Naive thymus-derived CD8-positive, alpha-beta T cell (primary cell): ENCODE data around the gene ATP8B3. TPM values are rescaled to one million over a fixed set of nuclear protein-coding genes. Genes with fewer than 3 reads are reported as not detected.

Experiments
- ATAC-seq, 2 donors: fragments of 150-1000 bp; cut with Tn5 transposase in 1 of 2; sonication (Bioruptor Pico), chemical (Tn5 transposase) in 1 of 2; 1 replicate in 1 of 2; 2 replicates in 1 of 2; pipeline ENCODE4 v1.10.0; 2021; ENCODE audit warnings: mild to moderate bottlenecking in 2 of 2, moderate library complexity in 2 of 2
- POLR2A ChIA-PET: fragments of 350-600 bp; sonication (Branson Sonifier 250); formaldehyde crosslinking; loops from one replicate; lab custom pipeline; 2021; ENCODE audit warnings: antibody characterized with exemption; lab: Charles Lee
- DNase-seq, 10 donors: peaks; one replicate each; pipeline versions ENCODE4 v3.0.0 to v3.0.0-alpha.2; 2020 to 2022
- H3K27ac Mint-ChIP-seq, 10 donors: one replicate each; pipeline ENCODE4 v1.8.0; 2020 to 2022; ENCODE audit warnings: mild to moderate bottlenecking in 10 of 10, mixed read lengths in 10 of 10, moderate library complexity in 4 of 10, inconsistent platforms in 1 of 10
- H3K27me3 Mint-ChIP-seq, 5 donors: one replicate each; pipeline ENCODE4 v1.8.0; 2021 to 2022; ENCODE audit warnings: mixed read lengths in 5 of 5
- H3K36me3 Mint-ChIP-seq, 3 donors: one replicate each; pipeline ENCODE4 v1.8.0; 2020 to 2022; ENCODE audit warnings: mixed read lengths in 3 of 3, mild to moderate bottlenecking in 2 of 3, inconsistent platforms in 1 of 3
- H3K4me1 Mint-ChIP-seq, 4 donors: one replicate each; pipeline ENCODE4 v1.8.0; 2021 to 2022; ENCODE audit warnings: mixed read lengths in 4 of 4
- H3K4me3 Mint-ChIP-seq, 10 donors: one replicate each; pipeline ENCODE4 v1.8.0; 2020 to 2022; ENCODE audit warnings: mild to moderate bottlenecking in 10 of 10, mixed read lengths in 10 of 10, moderate library complexity in 6 of 10, inconsistent platforms in 1 of 10
- H3K9me3 Mint-ChIP-seq, 9 donors: one replicate each; pipeline ENCODE4 v1.8.0; 2020 to 2022; ENCODE audit warnings: mixed read lengths in 9 of 9, mild to moderate bottlenecking in 3 of 9, inconsistent platforms in 1 of 9, moderate library complexity in 1 of 9
- polyA plus RNA-seq, 3 donors: library from polyadenylated mRNA; unstranded; fragments of 300-500 nt; fragmentation: Illumina TruSeq; gene quantifications; one replicate each; pipeline ENCODE4 v1.2.3, GENCODE V29; 2021
- total RNA-seq, 8 experiments: library from RNA in 2 of 8; stranded (reverse) in 2 of 8; gene quantifications; one replicate each; pipeline ENCODE4 v1.2.3 and lab custom pipeline; 2021 to 2026

The ATP8B3 gene, protein sequence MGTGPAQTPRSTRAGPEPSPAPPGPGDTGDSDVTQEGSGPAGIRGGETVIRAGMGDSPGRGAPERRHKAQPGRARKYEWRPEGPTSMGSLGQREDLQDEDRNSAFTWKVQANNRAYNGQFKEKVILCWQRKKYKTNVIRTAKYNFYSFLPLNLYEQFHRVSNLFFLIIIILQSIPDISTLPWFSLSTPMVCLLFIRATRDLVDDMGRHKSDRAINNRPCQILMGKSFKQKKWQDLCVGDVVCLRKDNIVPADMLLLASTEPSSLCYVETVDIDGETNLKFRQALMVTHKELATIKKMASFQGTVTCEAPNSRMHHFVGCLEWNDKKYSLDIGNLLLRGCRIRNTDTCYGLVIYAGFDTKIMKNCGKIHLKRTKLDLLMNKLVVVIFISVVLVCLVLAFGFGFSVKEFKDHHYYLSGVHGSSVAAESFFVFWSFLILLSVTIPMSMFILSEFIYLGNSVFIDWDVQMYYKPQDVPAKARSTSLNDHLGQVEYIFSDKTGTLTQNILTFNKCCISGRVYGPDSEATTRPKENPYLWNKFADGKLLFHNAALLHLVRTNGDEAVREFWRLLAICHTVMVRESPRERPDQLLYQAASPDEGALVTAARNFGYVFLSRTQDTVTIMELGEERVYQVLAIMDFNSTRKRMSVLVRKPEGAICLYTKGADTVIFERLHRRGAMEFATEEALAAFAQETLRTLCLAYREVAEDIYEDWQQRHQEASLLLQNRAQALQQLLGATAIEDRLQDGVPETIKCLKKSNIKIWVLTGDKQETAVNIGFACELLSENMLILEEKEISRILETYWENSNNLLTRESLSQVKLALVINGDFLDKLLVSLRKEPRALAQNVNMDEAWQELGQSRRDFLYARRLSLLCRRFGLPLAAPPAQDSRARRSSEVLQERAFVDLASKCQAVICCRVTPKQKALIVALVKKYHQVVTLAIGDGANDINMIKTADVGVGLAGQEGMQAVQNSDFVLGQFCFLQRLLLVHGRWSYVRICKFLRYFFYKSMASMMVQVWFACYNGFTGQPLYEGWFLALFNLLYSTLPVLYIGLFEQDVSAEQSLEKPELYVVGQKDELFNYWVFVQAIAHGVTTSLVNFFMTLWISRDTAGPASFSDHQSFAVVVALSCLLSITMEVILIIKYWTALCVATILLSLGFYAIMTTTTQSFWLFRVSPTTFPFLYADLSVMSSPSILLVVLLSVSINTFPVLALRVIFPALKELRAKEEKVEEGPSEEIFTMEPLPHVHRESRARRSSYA (N-terminal part only)
- total RNA-seq, result 1 to 10 TPM; 1.6 to 1.8 TPM
- 1 to 10 TPM in 1 of 3 donors, under 1 TPM in 2; 0.52 to 1.3 (median 0.59) TPM for polyA plus RNA-seq
- total RNA-seq (lab: John Stamatoyannopoulos, UW), result 0.39 to 3.9 (median 1.5) reads per million in 6 experiments

- peak within 1 kb of the TSS; percentile 89 to 96 (median 94) for H3K4me3 Mint-ChIP-seq
- H3K27me3 Mint-ChIP-seq, result no peaks in the 10 kb centered on the region
- peak; percentile 34 to 72 for ATAC-seq
- peak in 6 of 10 donors; percentile 45 to 76 (median 68) for DNase-seq
- H3K4me1 Mint-ChIP-seq, result peaks cover 11 to 16% (median 13%) of the 10 kb centered on the region in 4 donors
- POLR2A ChIA-PET, result interaction anchor here (1.0 to 1.3 kb wide), 2 partner anchors 49 to 219 kb away, joined by 3 read pairs; partner anchors contain the start of gene MBD3
- peak within 1 kb of the TSS; percentile 52 to 95 (median 91) for H3K27ac Mint-ChIP-seq
- no peaks in the 10 kb centered on the region for H3K9me3 Mint-ChIP-seq
- peaks cover 0 to 14% (median 0%) of the 10 kb centered on the region in 3 donors for H3K36me3 Mint-ChIP-seq
Measured at GRCh38 chr19:1811942-1812425, at the start of gene ATP8B3. TSS of gene ATP8B3 (minus strand) at chr19:1812276. CDS start at chr19:1811736, 540 bp downstream.

- DNase-seq (peak in 1 of 10 donors; percentile 7), ATAC-seq (no peak)
- Mint-ChIP-seq H3K36me3 (no peaks in the 10 kb centered on the region), H3K27ac (peak overlapping the region; percentile 84 to 99 (median 97)), H3K4me3 (peak overlapping the region; percentile 91 to 99 (median 94)), H3K4me1 (peaks cover 20 to 47% (median 47%) of the 10 kb centered on the region in 4 donors), H3K9me3 (peaks cover 0 to 2% (median 0%) of the 10 kb centered on the region in 9 donors), H3K27me3 (no peaks in the 10 kb centered on the region)
- POLR2A ChIA-PET, result interaction anchor here (1.4 to 1.6 kb wide), 4 partner anchors 10 to 80 kb away, joined by 3 to 6 read pairs (median 3); partner anchors contain the start of gene CSNK1G2
Measured at GRCh38 chr19:1861599-1862031, 49.5 kb upstream of the ATP8B3 start.

- no peaks in the 10 kb centered on the region for H3K36me3 Mint-ChIP-seq
- peak overlapping the region in 9 of 10 donors; percentile 84 to 99 (median 97) for H3K27ac Mint-ChIP-seq
- H3K9me3 Mint-ChIP-seq, result peaks cover 0 to 2% (median 0%) of the 10 kb centered on the region in 9 donors
- H3K4me3 Mint-ChIP-seq, result peak overlapping the region; percentile 91 to 99 (median 94)
- POLR2A ChIA-PET, result interaction anchor here (0.9 to 1.6 kb wide), 5 partner anchors 9 to 80 kb away, joined by 3 to 6 read pairs (median 3); partner anchors contain the start of gene CSNK1G2
- peak in 1 of 10 donors; percentile 63 for DNase-seq
- ATAC-seq, result no peak
- H3K27me3 Mint-ChIP-seq, result no peaks in the 10 kb centered on the region
- H3K4me1 Mint-ChIP-seq, result peaks cover 21 to 53% (median 52%) of the 10 kb centered on the region in 4 donors
Measured at GRCh38 chr19:1860821-1861598, 48.9 kb upstream of the ATP8B3 start.

- no peak for ATAC-seq
- peak overlapping the region in 8 of 10 donors; percentile 63 to 99 (median 96) for H3K27ac Mint-ChIP-seq
Measured at GRCh38 chr19:1860042-1860775, 48.1 kb upstream of the ATP8B3 start.

DNA sequence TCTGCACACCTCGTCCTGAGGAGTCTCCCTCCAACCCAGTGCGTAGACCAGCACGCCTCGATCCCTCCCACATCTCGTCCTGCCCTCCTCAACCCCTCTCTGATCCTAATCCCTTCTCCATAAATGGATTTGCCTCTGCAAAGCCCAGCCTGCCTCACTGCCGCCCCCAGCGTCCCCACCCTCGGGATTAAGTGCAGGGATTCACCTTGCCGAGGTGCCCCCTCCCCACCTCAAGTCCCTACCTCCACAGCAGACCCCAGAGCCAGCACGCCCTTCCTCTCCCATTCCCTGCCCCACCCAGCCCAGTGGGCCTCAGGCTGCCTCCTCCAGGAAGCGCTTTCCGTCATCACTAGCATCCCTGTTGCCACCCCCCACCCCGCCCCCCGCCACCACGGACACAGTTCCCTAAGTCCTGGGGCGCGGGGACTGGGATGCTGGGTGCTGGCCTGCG is 47.3 kb upstream of the ATP8B3 start:
- POLR2A ChIA-PET, result interaction anchor here (4.9 kb wide), 1 partner anchor 23 kb away, joined by 35 read pairs; no protein-coding TSS in a partner anchor
- peak overlapping the region; percentile 59 to 99 (median 92) for H3K27ac Mint-ChIP-seq
- H3K36me3 Mint-ChIP-seq, result no peaks in the 10 kb centered on the region
- no peaks in the 10 kb centered on the region for H3K27me3 Mint-ChIP-seq
- peaks cover 23 to 65% (median 60%) of the 10 kb centered on the region in 4 donors for H3K4me1 Mint-ChIP-seq
- DNase-seq (no peak), ATAC-seq (no peak)
- peaks cover 0 to 2% (median 0%) of the 10 kb centered on the region in 9 donors for H3K9me3 Mint-ChIP-seq
- H3K4me3 Mint-ChIP-seq, result peak overlapping the region in 9 of 10 donors; percentile 12 to 98 (median 56)

More at GRCh38 chr19:1860042-1860775, 48.1 kb upstream of the ATP8B3 start:
- POLR2A ChIA-PET, result interaction anchor here (0.6 to 1.5 kb wide), 5 partner anchors 8 to 49 kb away, joined by 3 to 7 read pairs (median 4); no protein-coding TSS in a partner anchor
- H3K27me3 Mint-ChIP-seq, result no peaks in the 10 kb centered on the region
- H3K4me3 Mint-ChIP-seq, result peak overlapping the region in 9 of 10 donors; percentile 7 to 99 (median 79)
- H3K9me3 Mint-ChIP-seq, result peaks cover 0 to 2% (median 0%) of the 10 kb centered on the region in 9 donors
- no peaks in the 10 kb centered on the region for H3K36me3 Mint-ChIP-seq
- DNase-seq, result peak in 9 of 10 donors; percentile 50 to 88 (median 73)
- H3K4me1 Mint-ChIP-seq, result peaks cover 21 to 59% (median 53%) of the 10 kb centered on the region in 4 donors

DNA sequence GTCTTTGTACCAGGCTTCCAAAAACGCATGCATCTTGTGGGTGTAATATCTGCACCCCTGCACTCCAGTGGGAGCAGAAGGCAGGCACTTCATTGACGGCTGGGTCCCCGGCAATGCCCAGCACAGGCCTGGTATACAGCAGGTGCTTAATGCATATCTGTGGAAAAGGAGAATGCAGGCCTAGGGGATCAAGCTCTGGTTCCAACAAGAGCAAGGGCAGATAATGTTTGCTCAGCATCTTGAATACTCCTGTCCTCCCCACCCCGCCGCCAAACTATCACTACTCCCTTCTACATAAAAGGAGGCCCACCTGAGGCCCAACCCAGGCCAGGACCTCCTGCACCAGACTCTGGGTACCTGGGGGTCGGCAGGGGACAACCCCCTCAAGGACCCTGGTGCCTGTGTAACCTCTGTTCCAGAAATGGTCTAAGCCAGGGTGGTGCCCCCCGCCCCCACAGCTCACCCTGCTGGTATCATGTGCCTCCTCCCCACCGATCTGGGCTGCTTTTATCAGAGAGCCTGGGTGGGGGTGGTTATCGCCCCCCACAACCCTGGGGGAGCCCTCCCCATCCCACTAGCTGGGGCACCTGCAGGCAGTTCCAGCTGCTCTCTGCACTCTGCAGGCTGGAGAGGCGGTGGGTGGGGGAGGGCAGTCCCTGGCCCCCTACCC is 46.5 kb upstream of the ATP8B3 start:
- Mint-ChIP-seq H3K4me1 (peaks cover 23 to 67% (median 62%) of the 10 kb centered on the region in 4 donors), H3K9me3 (peaks cover 0 to 2% (median 0%) of the 10 kb centered on the region in 9 donors), H3K27me3 (no peaks in the 10 kb centered on the region), H3K36me3 (no peaks in the 10 kb centered on the region), H3K27ac (peak overlapping the region; percentile 29 to 99 (median 92)), H3K4me3 (peak overlapping the region; percentile 31 to 98 (median 56))
- no peak for ATAC-seq
- POLR2A ChIA-PET, result interaction anchor here (0.5 to 4.9 kb wide), 7 partner anchors 10 to 229 kb away, joined by 3 to 35 read pairs (median 8); partner anchors contain the start of gene REXO1
- DNase-seq, result peak in 1 of 10 donors; percentile 29

DNA sequence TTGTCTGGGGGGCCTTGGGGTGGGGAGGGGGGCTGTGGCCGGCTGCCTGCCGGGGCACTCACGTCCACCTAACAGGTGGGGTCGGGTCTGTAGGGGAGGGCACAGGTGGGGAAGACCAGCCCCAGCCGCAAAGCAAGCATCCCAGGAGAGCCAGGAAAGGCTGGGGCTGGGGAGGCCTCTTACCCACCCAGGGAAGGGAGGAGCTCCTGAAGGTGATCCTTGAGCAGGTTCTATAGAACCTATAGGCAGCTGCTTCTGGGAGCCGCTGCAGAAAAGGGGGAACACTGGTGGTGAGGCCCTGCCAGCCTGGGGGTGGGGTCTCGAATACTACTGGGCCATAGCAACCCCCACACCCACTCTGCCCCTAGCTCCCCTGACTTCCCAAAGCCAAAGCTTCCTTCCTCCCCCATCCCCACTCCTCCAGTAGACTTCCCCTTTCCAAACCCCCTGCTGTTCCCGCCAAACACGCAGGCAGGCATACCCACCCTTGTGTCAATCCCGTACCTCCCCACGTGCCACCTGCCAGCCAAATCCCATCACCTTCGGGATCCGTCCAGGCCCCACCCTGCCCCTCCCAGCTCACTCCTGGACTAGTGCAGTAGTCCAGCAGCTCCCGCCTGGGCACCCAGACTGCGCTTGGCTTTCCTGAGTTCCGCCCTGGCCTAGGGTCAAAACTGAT is 45.7 kb upstream of the ATP8B3 start:
- POLR2A ChIA-PET, result interaction anchor here (0.5 to 4.9 kb wide), 10 partner anchors 9 to 589 kb away, joined by 3 to 35 read pairs (median 6); partner anchors contain the start of genes CIRBP and REXO1
- ATAC-seq (no peak), DNase-seq (no peak)
- no peaks in the 10 kb centered on the region for H3K36me3 Mint-ChIP-seq
- peaks cover 0 to 2% (median 0%) of the 10 kb centered on the region in 9 donors for H3K9me3 Mint-ChIP-seq
- peaks cover 27 to 74% (median 70%) of the 10 kb centered on the region in 4 donors for H3K4me1 Mint-ChIP-seq
- peak overlapping the region; percentile 57 to 98 (median 72) for H3K4me3 Mint-ChIP-seq
- H3K27ac Mint-ChIP-seq, result peak overlapping the region; percentile 60 to 99 (median 91)
- H3K27me3 Mint-ChIP-seq, result no peaks in the 10 kb centered on the region

- Mint-ChIP-seq H3K4me3 (peak overlapping the region; percentile 78 to 98 (median 85)), H3K4me1 (peaks cover 24 to 74% (median 69%) of the 10 kb centered on the region in 4 donors), H3K36me3 (no peaks in the 10 kb centered on the region), H3K27me3 (no peaks in the 10 kb centered on the region), H3K27ac (peak overlapping the region in 9 of 10 donors; percentile 50 to 98 (median 92)), H3K9me3 (peaks cover 0 to 2% (median 0%) of the 10 kb centered on the region in 9 donors)
- ATAC-seq, result peak; percentile 26
- DNase-seq, result peak in 4 of 10 donors; percentile 41 to 54 (median 44)
- POLR2A ChIA-PET, result interaction anchor here (0.6 to 4.9 kb wide), 15 partner anchors 8 to 588 kb away, joined by 3 to 35 read pairs (median 6); partner anchors contain the start of genes ABHD17A, CIRBP and REXO1
Measured at GRCh38 chr19:1856698-1857603, 44.9 kb upstream of the ATP8B3 start.
